Mammary epithelial cell (primary cell): ENCODE data around the gene MEST.
A peak's percentile ranks its signal among the peaks of the same experiment; 100 is the strongest.

Source experiments
- CTCF ChIP-seq, 2 donors: IDR thresholded peaks in 1 of 2; conservative IDR thresholded peaks in 1 of 2; 2 replicates each; pipeline ENCODE4 v1.5.1; 2011 to 2012; ENCODE audit warnings: inconsistent platforms in 2 of 2, low read length in 2 of 2, mild to moderate bottlenecking in 2 of 2, control low read depth in 1 of 2, low read depth in 1 of 2; ENCODE audit not compliant: insufficient read depth in 1 of 2; ENCODE audit errors: extremely low read depth in 1 of 2
- EZH2 ChIP-seq: IDR thresholded peaks from 2 replicates; pipeline ENCODE4 v1.6.1; 2012; ENCODE audit warnings: low read length, inconsistent platforms, borderline replicate concordance

- TF ChIP-seq CTCF (conservative IDR thresholded peaks at IDR 0.05 in 1 of 2, IDR thresholded peaks at IDR 0.05 in 1 of 2; ENCODE audit: extremely low read depth in 1 of 2, insufficient read depth in 1 of 2, low read depth in 1 of 2, low read length in 2 of 2) (peak; percentile 42 to 59), EZH2 (no peak)
These were observed 5.6 kb upstream of the MEST start for GRCh38 chr7:130486114-130486953.
